Glomerular endothelial cell (primary cell): ENCODE results near the gene KBTBD4. TPM values are rescaled to one million over a fixed set of nuclear protein-coding genes. Genes with fewer than 3 reads are reported as not detected.
"Not testable (repeated sequence)": the region's sequence is repeated elsewhere in the genome, so short reads cannot be mapped to it uniquely, and the experiment has no call there.

Source experiments
- DNase-seq: peaks from one replicate; pipeline ENCODE4 v3.0.0-alpha.2; 2011; ENCODE audit warnings: low read depth, low spot score; ENCODE audit errors: extremely low read depth
- total RNA-seq: library from RNA; depleted of rRNA; stranded (reverse); fragments of >200 nt; gene quantifications from 2 replicates; pipeline ENCODE4 v1.2.3, GENCODE V29; 2015

KBTBD4 gene
- total RNA-seq, 1 donor from 2014 or later: 26.7 TPM

DNA sequence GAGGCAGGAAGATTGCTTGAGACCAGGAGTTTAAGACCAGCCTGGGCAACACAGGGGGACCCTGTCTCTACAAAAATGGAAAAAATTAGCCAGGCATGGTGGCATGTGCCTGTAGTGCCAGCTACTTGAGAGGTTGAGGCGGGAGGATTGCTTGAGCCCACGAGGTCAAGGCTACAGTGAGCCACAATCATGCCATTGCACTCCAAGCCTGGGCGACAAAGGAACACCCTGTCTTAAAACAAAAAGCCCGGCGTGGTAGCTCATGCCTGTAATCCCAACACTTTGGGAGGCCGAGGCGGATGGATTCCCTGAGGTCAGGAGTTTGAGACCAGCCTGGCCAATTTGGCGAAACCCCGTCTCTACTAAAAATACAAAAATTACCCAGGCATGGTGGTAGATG is 48.0 kb downstream of the KBTBD4 start:
- not testable (repeated sequence) for DNase-seq

- no peak for DNase-seq
Observed at GRCh38 chr11:47529951-47530350, 48.8 kb downstream of the KBTBD4 start.

GRCh38 chr11:47527186-47527585 is 51.6 kb downstream of the KBTBD4 start:
- no peak for DNase-seq

DNA sequence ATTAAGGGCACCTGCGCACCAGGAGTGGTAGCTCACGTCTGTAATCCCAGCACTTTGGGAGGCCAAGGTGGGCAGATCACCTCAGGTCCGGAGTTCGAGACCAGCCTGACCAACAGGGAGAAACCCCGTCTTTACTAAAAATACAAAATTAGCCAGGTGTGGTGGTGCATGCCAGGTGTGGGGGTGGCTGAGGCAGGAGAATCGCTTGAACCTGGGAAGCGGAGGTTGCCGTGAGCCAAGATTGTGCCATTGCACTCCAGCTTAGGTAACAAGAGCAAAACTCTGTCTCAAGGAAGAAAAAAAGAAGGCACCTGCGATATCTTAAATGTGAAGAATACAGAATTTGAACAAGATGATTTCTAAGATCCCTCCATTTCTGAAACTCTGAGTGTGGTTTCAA is 52.7 kb downstream of the KBTBD4 start:
- not testable (repeated sequence) for DNase-seq

GRCh38 chr11:47524291-47524874 is 54.4 kb downstream of the KBTBD4 start:
- DNase-seq: no peak

DNA sequence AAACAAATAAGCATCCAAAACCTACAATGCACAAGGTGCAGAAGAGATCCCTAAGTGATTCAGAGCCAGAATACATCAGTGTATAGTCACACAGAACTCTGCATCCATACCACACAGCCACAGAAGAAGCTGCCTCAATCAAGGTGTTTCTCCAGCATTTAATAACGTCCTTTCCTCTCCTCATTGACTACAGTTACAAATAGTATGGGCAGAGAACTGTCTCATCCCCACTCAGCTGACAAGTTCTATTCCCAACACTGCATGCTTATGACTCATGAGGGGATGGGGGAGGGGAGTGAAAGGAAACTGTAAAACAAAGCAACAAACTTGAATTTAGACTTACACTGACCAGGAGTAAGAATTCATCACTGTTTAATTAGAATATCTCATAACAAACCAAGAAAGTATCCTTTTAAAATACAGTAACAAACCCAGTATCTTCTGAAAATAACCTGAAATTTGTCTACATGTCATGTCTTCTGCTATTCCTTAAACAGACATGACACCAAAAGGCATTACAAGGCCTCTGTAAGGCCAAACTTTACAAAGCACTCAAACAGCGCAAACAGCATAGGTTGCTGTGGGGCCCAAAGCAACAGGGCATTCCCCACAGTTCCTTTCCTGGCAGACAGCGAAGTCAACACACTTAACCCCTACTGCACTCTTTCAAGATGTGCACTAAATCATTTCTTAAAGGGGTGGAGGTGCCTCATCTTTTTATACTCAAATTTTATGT is 55.1 kb downstream of the KBTBD4 start:
- peak; percentile 68 for DNase-seq

Other genes with a start within 250 kb of the KBTBD4 start
- not detected in 2 replicates for gene MYBPC3, start 226.3 kb downstream of the KBTBD4 start, total RNA-seq
- gene SPI1, start 200.4 kb downstream of the KBTBD4 start, total RNA-seq: not detected in 2 replicates
- 118 and 133 TPM in 2 replicates for gene SLC39A13, start 170.4 kb downstream of the KBTBD4 start, total RNA-seq
- gene PSMC3, start 152.5 kb downstream of the KBTBD4 start, total RNA-seq: 143 and 156 TPM in 2 replicates
- not detected in 2 replicates for gene RAPSN, start 129.8 kb downstream of the KBTBD4 start, total RNA-seq
- gene CELF1, start 25.8 kb downstream of the KBTBD4 start, total RNA-seq: 60.1 and 106 TPM in 2 replicates
- 125 and 126 TPM in 2 replicates for gene PTPMT1, start 13.4 kb downstream of the KBTBD4 start, total RNA-seq
- 61.5 and 71.2 TPM in 2 replicates for gene NDUFS3, start 104 bp upstream of the KBTBD4 start, total RNA-seq
- not detected in 2 replicates for gene FAM180B, start 7.7 kb upstream of the KBTBD4 start, total RNA-seq
- 0.29 and 1.3 TPM in 2 replicates for gene C1QTNF4, start 15.4 kb upstream of the KBTBD4 start, total RNA-seq
- 63.5 and 81.6 TPM in 2 replicates for gene MTCH2, start 63.6 kb upstream of the KBTBD4 start, total RNA-seq
- not detected in 2 replicates for gene AGBL2, start 136.4 kb upstream of the KBTBD4 start, total RNA-seq
- 45.0 and 85.2 TPM in 2 replicates for gene FNBP4, start 188.4 kb upstream of the KBTBD4 start, total RNA-seq